IPS-20b (cell line): Measurements from ENCODE around the gene NOTCH1.

ENCODE experiments used
- H3K27ac ChIP-seq: one replicate; pipeline ENCODE4 v1.5.1; 2013; ENCODE audit warnings: low read length
- H3K27me3 ChIP-seq: 2 replicates; pipeline ENCODE4 v1.6.1; 2013; ENCODE audit warnings: mild to moderate bottlenecking, low read length, inconsistent platforms; ENCODE audit not compliant: insufficient read depth
- H3K36me3 ChIP-seq: 2 replicates; pipeline ENCODE4 v1.6.1; 2013; ENCODE audit warnings: low read depth, mild to moderate bottlenecking, inconsistent platforms, low read length, moderate library complexity; ENCODE audit not compliant: insufficient read depth
- H3K4me1 ChIP-seq: 2 replicates; pipeline ENCODE4 v1.6.1; 2013; ENCODE audit warnings: mild to moderate bottlenecking, control low read depth, inconsistent platforms, low read length, moderate library complexity; ENCODE audit not compliant: insufficient read depth
- H3K4me3 ChIP-seq: 2 replicates; pipeline ENCODE4 v1.5.1; 2013; ENCODE audit warnings: mild to moderate bottlenecking, low read length, inconsistent platforms
- H3K9ac ChIP-seq: 2 replicates; pipeline ENCODE4 v1.6.1; 2013; ENCODE audit warnings: low read depth, mild to moderate bottlenecking, inconsistent platforms, low read length, moderate library complexity
- H3K9me3 ChIP-seq: 2 replicates; pipeline ENCODE4 v1.6.1; 2013; ENCODE audit warnings: mild to moderate bottlenecking, low read depth, low read length, inconsistent platforms; ENCODE audit not compliant: insufficient read depth

The NOTCH1 gene

DNA sequence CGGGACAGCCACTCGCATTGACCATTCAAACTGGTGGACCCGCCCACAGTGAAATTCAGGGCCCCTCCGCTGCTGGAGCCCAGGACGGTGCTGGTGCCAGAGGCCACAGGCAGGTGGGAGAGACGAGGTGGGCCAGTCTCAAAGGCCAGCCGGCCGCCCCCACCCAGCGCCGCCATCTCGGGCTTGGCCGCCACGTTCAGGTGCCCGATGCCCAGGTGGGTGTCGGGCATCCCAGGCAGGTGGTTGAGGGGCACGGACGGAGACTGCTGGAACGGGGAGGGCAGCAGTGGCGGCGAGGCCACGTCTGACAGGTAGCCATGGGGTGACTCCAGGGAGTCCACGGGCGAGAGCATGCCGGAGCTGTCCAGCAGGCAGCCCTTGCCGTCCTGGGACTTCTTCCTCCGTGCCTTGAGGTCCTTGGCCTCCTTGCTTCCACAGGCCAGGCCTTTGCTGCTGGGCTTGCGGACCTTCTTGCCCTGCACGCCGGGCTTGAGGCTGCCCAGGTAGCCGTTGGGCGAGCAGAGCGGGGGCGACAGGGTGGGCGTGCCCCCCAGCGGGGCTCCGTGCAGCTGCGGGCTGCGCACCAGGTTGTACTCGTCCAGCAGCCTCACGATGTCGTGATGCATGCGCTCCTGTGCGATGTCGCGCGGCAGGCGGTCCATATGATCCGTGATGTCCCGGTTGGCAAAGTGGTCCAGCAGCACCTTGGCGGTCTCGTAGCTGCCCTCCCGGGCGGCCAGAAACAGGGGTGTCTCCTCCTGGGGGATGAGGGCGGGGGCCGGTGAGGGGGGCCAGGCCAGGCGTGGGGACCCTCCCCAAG is 48.8 kb downstream of the NOTCH1 start:
- Histone ChIP-seq H3K36me3 (peaks cover 66% of the 10 kb centered on the region), H3K9me3 (no peaks in the 10 kb centered on the region), H3K27me3 (no peaks in the 10 kb centered on the region), H3K9ac (no peak overlapping the region), H3K4me1 (no peaks in the 10 kb centered on the region), H3K27ac (no peak overlapping the region), H3K4me3 (no peak overlapping the region)

- no peak overlapping the region for H3K4me3 ChIP-seq
- no peak overlapping the region for H3K27ac ChIP-seq
- no peaks in the 10 kb centered on the region for H3K4me1 ChIP-seq
- H3K9me3 ChIP-seq: no peaks in the 10 kb centered on the region
- H3K27me3 ChIP-seq: no peaks in the 10 kb centered on the region
- no peak overlapping the region for H3K9ac ChIP-seq
- peaks cover 59% of the 10 kb centered on the region for H3K36me3 ChIP-seq
These were observed 49.7 kb downstream of the NOTCH1 start for GRCh38 chr9:136496181-136496580.

GRCh38 chr9:136495238-136495800 is 50.5 kb downstream of the NOTCH1 start:
- no peak overlapping the region for H3K4me3 ChIP-seq
- peaks cover 50% of the 10 kb centered on the region for H3K36me3 ChIP-seq
- no peaks in the 10 kb centered on the region for H3K9me3 ChIP-seq
- no peaks in the 10 kb centered on the region for H3K4me1 ChIP-seq
- H3K27me3 ChIP-seq: no peaks in the 10 kb centered on the region
- H3K9ac ChIP-seq: no peak overlapping the region
- H3K27ac ChIP-seq: no peak overlapping the region

GRCh38 chr9:136494531-136495215 is 51.2 kb downstream of the NOTCH1 start:
- H3K9me3 ChIP-seq: no peaks in the 10 kb centered on the region
- no peaks in the 10 kb centered on the region for H3K27me3 ChIP-seq
- no peaks in the 10 kb centered on the region for H3K4me1 ChIP-seq
- no peak overlapping the region for H3K27ac ChIP-seq
- H3K9ac ChIP-seq: no peak overlapping the region
- peaks cover 44% of the 10 kb centered on the region for H3K36me3 ChIP-seq
- no peak overlapping the region for H3K4me3 ChIP-seq

DNA sequence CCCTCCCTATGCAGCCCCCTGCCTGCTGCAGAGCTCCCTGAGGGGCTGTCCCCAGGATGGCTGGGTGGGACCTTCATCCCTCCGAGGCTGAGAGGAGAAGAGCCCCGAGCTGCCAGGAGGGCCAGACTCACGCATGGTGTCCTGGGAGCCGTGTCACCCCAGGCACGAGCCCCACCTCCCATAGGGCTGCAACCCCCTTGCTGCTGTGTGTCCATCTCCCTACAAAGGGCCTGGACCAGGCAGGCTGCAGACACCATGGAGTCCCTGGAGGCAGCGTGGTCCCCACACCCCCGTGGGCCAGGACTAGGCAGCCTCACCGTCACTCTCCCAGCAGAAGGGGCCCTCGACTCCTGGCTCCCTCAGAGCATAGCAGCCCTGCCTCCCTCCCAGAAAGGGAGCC is 51.8 kb downstream of the NOTCH1 start:
- H3K4me3 ChIP-seq: no peak overlapping the region
- H3K36me3 ChIP-seq: peaks cover 37% of the 10 kb centered on the region
- H3K9ac ChIP-seq: no peak overlapping the region
- H3K9me3 ChIP-seq: no peaks in the 10 kb centered on the region
- H3K27ac ChIP-seq: no peak overlapping the region
- H3K27me3 ChIP-seq: no peaks in the 10 kb centered on the region
- H3K4me1 ChIP-seq: no peaks in the 10 kb centered on the region

- no peak overlapping the region for H3K27ac ChIP-seq
- H3K4me3 ChIP-seq: no peak overlapping the region
- no peak overlapping the region for H3K9ac ChIP-seq
- H3K4me1 ChIP-seq: no peaks in the 10 kb centered on the region
- peaks cover 33% of the 10 kb centered on the region for H3K36me3 ChIP-seq
- H3K9me3 ChIP-seq: no peaks in the 10 kb centered on the region
- no peaks in the 10 kb centered on the region for H3K27me3 ChIP-seq
These were observed 52.3 kb downstream of the NOTCH1 start for GRCh38 chr9:136493567-136493971.

GRCh38 chr9:136492978-136493522 is 52.8 kb downstream of the NOTCH1 start:
- peaks cover 28% of the 10 kb centered on the region for H3K36me3 ChIP-seq
- H3K4me1 ChIP-seq: no peaks in the 10 kb centered on the region

GRCh38 chr9:136489731-136490130 is 56.1 kb downstream of the NOTCH1 start:
- Histone ChIP-seq H3K9me3 (no peaks in the 10 kb centered on the region), H3K9ac (no peak overlapping the region), H3K36me3 (peaks cover under 1% of the 10 kb centered on the region; the same call in 1 of the 2 replicates), H3K27ac (no peak overlapping the region), H3K4me1 (no peaks in the 10 kb centered on the region), H3K4me3 (no peak overlapping the region), H3K27me3 (no peaks in the 10 kb centered on the region)

More at GRCh38 chr9:136492978-136493522, 52.8 kb downstream of the NOTCH1 start:
- Histone ChIP-seq H3K27ac (no peak overlapping the region), H3K27me3 (no peaks in the 10 kb centered on the region), H3K4me3 (no peak overlapping the region), H3K9me3 (no peaks in the 10 kb centered on the region), H3K9ac (no peak overlapping the region)

- Histone ChIP-seq H3K4me3 (no peak overlapping the region), H3K9me3 (no peaks in the 10 kb centered on the region), H3K36me3 (no peaks in the 10 kb centered on the region), H3K9ac (no peak overlapping the region), H3K4me1 (no peaks in the 10 kb centered on the region), H3K27ac (no peak overlapping the region), H3K27me3 (no peaks in the 10 kb centered on the region)
These were observed 57.3 kb downstream of the NOTCH1 start for GRCh38 chr9:136488247-136489214.

GRCh38 chr9:136487672-136488071 is 58.2 kb downstream of the NOTCH1 start:
- Histone ChIP-seq H3K27ac (no peak overlapping the region), H3K9ac (no peak overlapping the region; the same call in 1 of the 2 replicates), H3K9me3 (no peaks in the 10 kb centered on the region), H3K27me3 (no peaks in the 10 kb centered on the region), H3K4me3 (no peak overlapping the region), H3K36me3 (no peaks in the 10 kb centered on the region), H3K4me1 (no peaks in the 10 kb centered on the region)
